AML-193 (cell line): ENCODE measurements around the gene TFR2.
A peak's percentile ranks its signal among the peaks of the same experiment; 100 is the strongest.

Source experiments
- DNase-seq, 2 experiments: peaks; one replicate each; lab custom pipeline; 2025; lab: John Stamatoyannopoulos, UW

The TFR2 gene

DNA sequence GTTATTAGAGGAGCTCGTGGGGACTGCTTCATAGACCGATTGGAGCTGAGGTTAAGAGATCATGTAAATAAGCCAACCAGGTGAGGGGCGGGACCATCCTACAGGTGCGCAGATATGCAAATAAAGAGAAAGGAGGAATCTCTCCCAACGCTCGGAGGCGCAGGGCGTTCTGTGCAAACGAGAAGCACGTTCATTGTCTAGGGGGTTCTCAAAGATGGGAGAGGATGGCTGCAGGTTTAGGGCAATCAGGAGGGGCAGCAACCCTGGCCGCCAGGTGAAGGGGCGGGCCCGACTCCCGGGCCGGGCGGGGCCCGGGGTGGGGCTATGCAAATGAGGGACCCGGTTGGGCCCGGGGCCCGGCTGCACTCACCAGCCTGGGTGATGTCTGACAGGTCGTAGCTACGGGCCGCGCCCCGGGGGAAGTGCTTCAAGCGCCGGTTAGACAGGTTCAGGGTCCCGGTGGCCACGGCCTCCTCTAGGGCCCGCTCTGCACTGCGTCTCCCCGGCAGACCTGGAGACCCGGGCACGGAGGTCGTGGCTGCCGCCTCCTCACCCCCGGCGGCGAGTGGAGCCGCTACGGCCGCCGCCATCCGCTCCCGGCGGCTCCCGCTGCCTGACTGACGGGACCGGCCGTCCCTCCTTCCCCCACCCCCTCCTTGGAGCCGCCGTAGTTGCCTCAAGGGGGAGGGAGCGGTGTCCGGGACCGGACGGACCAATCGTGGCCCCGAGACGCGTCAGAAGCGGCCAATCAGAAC lies 55.7 kb downstream of the TFR2 start, which contains the start of gene LRCH4:
LRCH4 (minus strand) TSS at position 619 of the 755 bp plus-strand sequence; CDS start at position 590, 29 bp downstream.
- DNase-seq = no peak

DNA sequence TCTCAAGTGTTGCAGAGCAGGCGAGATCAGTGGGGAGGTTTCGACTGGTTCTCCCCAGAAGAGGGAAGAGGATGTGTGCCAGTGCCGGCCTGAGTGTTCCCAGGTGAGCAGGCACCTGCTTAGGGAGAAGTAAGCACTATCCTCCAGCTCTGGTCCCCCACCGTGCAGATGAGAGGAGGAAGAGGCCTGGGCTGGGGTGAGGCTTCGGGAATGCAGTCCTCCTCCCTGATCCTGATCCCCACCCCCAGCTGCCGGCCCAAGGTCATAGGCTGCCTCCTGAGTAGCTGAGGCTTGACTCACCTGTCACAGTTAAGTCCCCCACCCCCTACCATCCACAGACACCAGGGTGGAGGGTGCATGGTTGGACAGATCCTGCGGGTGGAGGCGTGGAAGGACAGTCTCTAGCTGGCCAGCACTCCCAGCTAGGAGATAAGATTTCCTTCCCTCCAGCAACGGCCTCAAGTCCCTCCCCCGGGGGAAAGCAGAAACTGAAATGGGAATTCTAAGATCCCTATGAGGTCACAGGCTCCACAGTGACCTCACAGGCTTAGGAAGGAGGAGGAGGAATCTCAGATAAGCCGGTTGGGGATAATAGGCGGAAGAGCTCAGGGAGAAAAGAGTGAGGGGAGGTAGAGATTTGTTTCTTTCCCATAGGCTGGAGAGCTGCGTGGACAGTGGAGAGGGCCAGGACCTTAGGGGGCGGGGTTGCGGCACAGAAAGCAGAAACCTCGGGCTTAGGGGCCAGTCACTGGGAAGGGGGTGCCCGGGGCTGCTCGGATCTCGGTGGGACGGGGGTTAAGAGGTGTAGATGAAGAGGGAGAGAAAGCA lies 56.5 kb downstream of the TFR2 start:
- DNase-seq = no peak

DNA sequence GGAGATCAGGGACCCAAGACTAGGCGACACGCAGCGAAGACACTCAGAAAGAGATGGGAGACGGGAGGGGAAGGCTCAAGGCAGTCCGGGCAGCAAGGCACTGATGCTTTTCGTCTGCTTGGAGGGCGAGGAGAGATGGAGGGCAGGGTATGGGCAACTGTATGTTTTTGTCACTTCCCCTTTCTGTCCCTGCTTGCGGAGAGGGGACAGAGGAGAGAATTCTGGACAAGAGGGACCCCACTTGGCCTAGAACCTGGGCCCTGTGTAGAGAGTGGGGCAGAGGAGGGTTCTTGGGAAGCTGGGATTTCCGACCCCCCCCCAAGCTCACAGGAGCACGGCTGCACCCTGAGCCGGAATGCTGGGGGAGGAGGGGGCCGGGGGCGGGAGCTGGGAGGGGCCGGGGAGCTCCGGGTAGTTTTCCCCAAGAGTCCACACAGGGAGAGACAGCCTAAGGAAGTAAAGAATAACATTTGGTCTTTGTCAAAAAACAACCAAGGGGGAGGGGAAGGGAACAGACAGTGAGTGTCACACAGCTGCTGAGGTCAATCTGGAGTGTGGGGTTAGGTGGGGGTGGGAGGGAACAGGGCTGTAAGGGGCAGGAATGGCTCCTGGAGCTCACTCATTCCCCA lies 57.2 kb downstream of the TFR2 start:
- DNase-seq = peak; percentile 75 to 90

DNA sequence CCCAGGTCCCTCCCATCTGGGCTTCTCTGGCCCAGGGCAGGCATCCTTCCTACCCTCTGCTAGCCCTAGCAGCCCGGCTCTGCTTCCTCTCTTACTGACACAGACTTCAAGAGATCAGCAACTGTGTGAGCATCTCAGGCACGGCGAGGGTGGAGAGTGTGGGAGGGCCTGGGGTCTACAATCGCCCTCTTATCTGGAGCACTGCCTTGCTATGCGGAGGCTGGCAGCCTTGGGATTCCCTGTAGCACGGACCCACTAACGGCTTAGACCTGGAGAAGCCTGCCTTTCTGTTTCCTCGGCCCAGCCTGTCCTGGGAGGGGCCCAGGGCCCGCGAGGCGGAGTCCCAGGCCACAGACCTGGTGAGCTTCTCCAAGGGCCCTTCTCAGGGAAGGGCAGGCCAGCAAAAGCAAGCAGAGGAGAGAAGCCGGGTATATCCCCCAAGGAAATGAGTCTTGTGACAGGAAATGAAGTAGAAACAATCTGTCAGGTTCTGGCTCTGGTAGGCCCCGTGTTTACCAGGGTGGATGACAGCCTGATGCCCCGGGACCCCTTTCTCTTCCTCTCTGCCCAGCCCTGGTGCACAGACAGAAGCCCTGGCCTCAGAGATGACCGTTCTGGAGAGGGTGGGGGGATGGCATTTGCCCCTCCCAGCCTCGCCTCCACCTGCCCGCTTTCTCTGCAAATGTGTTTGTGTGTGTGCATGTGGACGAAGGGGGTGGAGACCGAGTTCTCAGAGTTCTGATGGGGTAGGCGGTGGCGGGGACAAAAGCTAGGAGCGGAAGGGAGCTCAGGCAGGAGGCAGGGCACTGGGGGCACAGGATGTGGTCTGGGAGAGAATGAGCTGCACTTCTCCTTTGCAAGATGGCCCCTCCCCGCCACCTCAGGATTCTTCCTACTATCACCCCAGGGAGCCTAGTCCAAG lies 58.0 kb downstream of the TFR2 start:
- DNase-seq = peak; percentile 91 to 94

DNA sequence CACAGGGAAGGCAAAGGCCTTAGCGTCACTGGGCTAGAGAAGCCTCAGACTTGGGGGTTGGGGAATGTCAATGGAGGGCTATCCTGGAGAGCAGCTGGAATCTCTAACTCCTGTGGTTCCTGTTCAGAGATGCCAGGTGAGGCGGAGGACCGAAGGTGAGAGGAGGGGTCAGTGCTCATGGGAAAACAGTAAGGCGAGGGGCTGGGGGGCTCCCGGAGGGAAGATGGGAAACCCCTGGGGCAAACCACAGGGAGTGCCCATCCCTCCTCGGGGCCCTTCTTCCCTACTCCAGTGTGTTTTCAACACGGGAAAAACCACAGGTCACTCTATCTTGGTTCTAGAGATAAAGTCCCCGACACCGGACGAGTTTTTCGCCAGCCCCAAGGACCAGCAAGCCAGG lies 58.7 kb downstream of the TFR2 start:
- no peak for DNase-seq

DNA sequence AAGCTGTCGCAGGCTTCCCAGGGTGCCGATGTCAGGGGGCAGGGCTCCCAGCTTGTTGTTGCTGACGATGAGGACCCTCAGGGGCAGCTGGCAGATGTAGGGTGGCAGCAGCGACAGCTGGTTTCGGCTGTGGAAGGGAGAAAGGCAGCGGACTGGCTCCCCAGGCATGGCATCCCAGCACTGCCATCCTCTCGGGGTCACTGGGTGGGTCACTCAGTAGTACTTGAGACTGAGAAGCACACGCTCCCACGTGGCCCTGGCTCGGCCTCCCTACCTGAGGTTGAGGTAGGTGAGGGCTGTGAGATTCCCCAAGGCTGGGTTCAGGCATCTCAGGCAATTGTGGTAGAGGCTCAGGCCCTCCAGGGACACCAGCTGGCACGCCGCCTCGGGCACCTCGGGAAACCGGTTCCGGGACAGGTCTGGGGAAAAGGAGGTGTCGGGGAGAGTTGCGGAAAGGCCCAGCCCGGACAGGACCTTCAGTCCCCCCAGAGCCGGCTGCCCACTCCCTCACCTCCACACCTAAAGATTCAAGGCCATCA lies 59.2 kb downstream of the TFR2 start:
- no peak for DNase-seq

DNA sequence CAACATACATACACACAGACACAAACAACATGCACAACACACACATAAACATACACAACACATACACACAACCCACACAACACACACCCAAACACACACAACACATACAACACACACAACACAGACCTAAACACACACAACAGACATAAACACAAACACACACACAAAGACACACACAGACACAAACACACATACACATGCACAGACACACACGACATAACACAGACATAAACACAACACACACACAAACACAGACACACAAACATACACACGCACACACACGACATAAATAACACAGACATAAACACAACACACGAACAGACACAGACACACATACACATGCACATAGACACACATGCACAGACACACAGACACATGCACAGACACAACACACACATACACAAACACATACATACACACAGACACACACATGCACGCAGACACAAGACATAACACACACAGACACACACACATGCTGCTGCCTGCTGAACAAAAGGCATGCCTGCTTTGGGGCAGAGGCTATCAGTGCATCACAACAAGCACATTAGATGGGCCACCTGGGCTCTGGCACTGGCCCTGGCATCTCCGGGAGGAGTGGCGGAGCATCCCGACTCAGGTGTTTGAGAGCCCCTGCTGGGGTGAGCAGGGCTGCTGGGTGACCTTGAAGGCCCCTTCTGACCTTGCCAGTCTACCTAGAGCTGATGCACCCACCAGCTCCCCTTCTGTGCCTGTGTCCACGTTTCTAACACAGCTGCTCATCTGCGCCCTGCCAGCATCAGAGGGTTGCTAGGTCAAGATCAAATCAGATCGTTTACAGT lies 60.7 kb downstream of the TFR2 start:
- DNase-seq = no peak

DNA sequence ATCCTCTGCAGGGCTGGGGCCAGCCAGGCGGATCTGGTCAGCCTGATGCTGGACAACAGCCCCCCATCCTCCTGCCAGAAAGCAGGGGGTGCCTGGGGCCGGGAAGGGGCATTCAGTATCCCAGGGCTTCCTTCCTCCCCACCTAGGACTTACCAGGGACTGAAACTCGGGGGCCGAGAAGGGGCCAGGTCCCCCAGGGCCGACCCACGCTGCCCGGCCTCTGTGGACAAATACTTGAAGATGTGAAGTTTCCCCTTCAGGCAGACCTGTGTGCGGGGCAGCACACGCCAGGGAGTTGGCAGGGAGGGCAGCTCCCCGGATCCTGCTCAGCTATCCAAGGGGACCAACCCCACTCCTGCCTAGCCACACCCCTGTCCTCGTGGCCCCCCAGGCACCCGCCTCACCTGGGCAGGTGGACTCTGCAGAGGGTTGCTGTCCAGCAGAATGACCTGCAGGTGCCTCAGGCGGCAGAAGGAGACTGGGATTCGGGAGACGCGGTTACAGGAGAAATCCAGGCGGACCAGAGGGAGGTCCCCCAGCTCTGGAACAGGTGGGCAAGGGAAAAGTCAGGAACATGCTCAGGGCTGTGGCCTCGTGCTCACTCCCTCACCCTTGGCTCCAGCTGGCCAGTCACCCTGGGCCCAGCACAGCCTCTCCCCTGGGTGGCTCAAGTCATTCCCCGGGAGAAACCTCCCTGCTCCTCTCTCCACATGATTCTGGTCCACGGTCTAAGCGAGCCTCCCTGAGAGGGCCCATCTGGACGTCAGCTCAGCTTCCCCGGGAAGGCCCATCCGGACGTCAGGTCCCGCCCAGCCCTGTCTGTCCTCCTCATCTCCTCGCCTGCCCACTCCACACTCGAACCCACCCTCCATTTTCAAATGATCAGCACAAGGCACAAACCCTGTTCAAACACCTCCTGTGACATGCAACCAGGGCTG lies 62.8 kb downstream of the TFR2 start:
- no peak for DNase-seq

DNA sequence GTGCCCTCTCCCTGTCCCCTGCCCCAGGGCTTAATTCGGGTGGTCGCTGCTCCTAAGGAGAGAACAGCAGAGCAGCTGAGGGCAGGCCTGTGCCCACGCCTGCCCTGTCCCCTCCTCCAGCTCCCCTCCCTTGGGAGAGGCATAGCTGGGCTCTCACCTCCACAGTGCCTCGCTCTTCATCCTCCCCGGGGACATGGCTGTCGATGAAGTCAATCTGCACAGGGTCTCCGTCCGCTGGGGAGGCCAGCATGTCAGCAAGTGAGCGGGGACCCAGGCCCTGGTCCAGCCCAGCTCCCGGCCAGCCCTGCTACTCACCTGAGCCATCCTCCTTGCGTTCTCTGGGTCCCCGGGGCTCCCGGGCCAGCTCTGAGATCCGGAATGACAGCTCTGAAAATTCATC lies 63.8 kb downstream of the TFR2 start:
- DNase-seq = no peak

DNA sequence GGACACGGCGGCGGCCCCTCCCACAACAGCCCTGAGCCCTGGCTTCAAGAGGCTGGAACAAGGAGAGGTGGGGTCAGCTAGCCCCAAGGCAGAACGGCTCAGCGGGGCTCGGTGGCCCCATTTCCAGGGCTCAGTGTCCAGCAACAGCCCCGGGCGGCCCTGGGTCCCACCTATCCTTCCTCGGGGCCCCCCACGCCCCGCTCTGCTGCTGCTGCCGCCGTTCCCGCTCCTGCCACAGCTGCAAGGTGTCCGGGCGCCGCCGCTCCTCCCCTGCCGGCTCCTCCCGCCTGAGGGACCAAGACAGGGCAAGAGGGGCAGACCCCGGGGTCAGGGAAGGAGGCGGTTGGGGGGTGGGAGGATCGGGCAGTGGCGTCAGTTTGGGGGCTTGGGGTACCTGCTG lies 64.2 kb downstream of the TFR2 start:
- no peak for DNase-seq

DNA sequence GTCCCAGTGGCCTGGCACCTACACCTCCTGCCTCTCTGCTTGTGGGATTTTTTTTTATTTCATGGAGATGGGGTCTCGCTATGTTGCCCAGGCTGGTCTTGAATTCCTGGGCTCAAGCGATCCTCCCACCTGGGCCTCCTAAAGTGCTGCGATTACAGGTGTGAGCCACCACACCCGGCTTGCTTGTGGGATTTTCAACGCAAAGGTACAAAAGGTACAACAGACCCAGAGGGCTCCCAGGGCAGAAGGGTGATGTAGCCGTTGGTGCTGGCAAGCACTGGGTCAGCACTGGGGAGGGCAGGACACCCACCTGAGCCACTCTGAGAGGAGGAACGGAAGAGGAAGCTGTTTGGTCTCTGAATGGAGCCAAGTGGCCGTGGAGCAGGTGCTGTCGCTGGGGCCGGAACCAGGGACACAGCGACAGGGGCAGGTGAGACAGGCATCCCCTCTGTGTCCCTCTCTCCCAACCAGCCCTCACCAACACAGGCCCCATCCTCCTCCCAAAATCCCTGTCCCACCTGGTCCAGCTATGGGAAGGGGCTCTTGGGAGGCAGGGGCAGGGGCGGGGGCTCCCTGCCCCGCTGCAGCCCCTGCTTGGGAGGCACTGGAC lies 64.9 kb downstream of the TFR2 start:
- DNase-seq = no peak

DNA sequence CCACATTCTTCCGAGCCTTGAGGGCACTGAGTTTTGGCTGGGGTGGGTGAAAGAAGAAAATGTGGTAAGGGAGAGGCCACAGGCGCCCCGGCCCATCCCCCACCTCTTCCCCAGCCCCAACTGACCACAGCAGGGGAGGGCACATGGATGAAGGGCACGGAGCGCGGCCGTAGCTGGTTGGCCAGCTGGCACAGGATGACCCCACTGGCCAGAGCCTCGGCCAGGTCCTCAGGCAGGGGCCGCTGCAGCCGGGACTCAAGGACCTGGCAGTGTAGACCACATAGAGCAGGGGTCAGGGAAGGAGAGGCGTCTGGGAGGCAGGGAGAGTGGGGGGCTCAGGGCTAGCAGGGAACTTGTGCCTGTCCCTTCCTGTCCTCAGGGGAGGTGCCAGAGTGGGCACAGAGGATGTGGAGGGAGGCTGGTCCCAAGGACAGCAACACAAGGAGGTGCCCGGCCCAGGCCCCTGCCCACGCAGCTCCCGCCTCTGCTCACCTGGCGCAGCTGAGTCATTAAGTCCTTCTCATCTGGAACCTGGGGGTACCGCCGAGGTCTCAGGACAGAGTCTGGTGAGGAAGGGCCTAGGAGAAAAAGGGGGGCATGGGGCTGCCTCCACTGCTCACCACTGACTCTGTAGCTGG lies 65.5 kb downstream of the TFR2 start:
- DNase-seq = no peak

DNA sequence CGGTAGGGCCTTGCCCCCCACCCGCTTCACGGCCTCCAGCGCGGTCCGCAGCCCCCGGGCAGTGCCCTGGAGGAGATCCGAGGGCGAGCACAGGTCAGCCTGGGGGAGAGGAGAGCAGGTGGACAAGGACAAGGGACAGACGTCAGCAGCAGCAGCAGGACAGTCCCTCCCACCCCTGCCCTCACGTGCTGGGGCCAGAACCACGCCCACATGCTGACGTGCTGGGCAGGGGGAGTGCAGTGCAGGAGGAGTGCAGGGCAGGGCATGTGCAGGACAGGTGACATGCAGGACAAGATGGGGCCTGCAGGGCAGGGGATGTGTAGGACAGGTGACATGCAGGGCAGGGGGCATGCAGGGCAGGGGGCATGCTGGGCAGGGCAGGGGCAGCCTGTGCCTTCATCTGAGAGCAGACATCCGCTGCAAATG lies 66.1 kb downstream of the TFR2 start:
- DNase-seq = no peak

DNA sequence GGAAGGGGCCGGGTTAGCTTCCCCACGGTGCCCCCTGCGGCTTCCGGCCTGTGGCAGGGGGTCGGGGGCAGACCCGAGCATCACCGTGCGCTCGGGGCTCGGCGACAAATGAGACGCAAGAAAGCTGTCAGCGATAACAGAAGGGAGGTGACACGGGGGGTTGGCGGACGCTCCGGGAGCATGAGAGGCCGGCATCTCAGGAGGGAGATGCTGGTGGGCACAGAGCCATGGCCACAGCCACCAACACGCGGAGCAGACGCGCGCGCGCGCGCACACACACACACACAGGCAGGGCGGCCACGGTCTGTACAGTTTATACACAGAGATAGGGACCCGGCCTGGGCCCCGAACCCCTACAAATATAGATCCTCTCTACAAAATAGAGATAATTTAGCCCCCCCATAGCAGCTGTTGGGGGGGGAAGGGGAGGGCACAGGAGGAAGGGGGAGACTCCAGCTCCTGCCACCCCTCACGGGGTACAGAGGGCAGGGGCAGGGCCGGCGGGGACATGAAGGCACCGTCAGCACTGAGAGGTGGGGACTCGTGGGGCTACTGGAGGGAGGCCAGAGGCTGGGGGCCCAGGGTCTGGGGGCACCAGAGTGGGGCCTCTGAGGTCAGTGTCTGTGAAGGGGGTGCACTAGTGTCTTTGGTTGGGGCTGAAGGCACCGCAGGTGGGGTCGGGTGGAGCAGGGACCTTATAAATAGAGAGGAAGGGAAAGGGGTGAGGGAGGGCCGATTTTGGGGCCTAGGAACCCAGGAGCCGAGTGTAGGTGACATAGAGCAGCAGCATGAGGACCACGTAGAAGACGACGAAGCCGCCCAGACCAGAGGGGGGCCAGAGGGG lies 66.8 kb downstream of the TFR2 start:
- DNase-seq = no peak

DNA sequence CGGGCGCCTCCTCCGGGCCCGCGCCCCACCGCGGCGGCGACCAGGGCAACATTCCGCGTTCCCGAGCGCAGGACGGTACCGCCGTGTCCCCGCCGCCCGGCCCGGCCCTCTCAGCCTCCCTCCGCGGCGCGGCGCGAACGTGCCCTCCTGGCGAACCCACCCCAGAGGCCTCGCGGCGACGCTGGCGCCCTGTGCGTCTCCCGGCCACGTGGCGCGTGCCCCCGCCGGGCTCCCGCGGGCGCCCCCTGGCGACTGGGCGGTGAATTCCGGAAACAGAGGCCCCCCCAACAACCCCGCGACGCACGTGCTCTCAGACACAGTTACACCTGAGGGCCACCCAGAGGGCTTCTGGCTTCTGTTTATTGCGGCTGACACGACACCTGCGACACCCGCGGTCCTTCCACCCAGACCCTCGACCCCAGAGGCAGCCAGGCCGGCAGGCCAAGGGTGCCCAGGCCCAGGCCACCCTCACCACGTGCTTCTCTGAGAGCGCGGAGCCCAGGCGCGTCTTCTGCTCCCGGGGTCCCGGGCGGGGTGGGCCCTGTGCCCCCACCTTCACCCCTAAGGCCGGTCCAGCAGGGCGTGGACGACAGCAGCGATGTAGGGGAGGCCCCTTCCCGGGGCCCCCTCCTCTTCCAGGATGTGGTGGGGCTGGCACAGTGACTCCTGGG lies 67.5 kb downstream of the TFR2 start, which contains the start of gene SAP25:
SAP25 (minus strand) TSS at position 210 of the 671 bp plus-strand sequence; CDS start at position 52, 158 bp downstream.
- DNase-seq = no peak

DNA sequence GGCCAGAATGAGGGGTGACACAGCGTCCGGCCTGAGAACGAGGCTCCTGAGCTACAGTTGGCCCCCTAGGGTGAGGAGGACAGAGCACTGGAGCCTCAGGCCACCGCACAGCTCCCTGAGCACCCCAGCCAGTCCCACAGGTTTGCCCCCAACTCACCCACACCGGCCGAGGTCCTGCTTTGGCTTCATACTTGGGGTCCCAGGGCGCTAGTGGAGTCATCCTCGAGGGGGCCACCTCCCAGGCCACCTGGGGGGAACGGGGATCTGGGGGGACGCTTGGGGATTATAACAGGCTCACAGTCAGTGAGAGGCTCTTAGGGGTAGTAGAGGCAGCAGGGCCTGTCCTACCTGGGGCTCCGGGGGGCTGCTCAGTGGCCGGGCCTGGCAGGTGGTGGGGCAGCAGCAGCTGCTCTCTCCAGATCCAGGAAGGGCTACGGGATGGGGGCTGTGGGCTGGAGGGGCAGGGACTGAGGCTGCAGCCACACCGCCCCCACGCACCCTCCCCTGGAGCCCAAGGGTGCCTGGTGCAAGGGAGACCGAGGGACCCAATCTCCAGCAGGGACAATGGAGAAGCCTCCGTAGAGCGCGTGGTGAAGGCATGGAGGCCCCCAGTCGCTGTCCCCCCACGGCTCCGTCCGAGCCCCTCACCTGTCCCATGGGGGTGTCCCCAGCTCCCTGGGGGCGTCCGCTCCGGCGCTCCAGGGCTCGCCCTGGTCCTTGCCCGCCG lies 68.2 kb downstream of the TFR2 start:
- DNase-seq = no peak
